HEK293T (cell line): ENCODE results near the gene PHYKPL.

ENCODE experiments used
- ARNT ChIP-seq: fragments of 450-650 bp; IDR thresholded peaks from 2 replicates; pipeline ENCODE4 v1.6.1; 2017; ENCODE audit warnings: mild to moderate bottlenecking
- ELF4 ChIP-seq: fragments of 450-650 bp; IDR thresholded peaks from 2 replicates; pipeline ENCODE4 v1.6.1; 2017; ENCODE audit warnings: antibody characterized with exemption
- FOXK2 ChIP-seq: fragments of 450-650 bp; IDR thresholded peaks from 2 replicates; pipeline ENCODE4 v1.6.1; 2016; ENCODE audit warnings: mild to moderate bottlenecking
- FOXM1 ChIP-seq: fragments of 450-650 bp; IDR thresholded peaks from 2 replicates; pipeline ENCODE4 v1.6.1; 2017; ENCODE audit warnings: mild to moderate bottlenecking, borderline replicate concordance
- SP1 ChIP-seq: fragments of 450-650 bp; IDR thresholded peaks from 2 replicates; pipeline ENCODE4 v1.6.1; 2017
- SUZ12 ChIP-seq: fragments of 450-650 bp; IDR thresholded peaks from 2 replicates; pipeline ENCODE4 v1.6.1; 2016; ENCODE audit warnings: mild to moderate bottlenecking
- ZNF384 ChIP-seq: fragments of 450-650 bp; IDR thresholded peaks from 2 replicates; pipeline ENCODE4 v1.6.1; 2016
- TF ChIP-seq, protein P1 (sequence below): fragments of 450-650 bp; IDR thresholded peaks from 2 replicates; pipeline ENCODE4 v1.6.1; 2016

DNA sequence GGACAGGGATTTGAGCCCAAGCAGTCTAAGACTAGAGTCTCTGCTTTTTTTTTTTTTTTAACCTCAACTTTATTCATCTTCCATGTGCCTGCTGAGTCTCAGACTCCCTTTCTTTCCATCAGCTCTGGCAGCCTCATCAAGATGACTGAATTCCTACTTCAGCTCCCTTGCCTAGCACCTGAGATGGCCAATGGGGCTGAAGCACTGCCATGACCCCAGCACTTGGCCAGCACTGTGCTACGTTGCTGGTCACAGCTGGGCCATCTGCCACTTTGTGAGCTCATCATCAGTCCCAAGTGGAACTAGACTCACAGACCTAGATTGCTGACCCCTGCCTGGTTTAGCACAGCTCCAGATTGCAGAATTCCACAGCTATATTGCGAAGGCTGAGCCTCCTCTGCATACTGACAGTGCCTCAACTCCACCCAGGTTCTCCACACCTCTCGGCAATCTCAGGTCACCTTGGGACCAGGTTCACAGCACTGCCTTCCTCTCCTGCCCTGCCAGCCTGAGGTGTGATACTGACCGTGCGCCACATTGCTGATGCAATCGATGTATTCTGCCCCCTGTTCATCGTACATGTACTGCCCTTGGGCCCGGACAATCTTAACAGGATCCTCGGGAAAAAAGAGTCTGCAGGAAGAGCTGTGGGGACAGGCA is 1.6 kb downstream of the PHYKPL start:
- TF ChIP-seq ELF4 (no peak), ARNT (no peak), ZNF384 (peak; percentile 76), SP1 (no peak), FOXK2 (no peak), FOXM1 (no peak), SUZ12 (no peak)
- TF ChIP-seq, protein P1, sequence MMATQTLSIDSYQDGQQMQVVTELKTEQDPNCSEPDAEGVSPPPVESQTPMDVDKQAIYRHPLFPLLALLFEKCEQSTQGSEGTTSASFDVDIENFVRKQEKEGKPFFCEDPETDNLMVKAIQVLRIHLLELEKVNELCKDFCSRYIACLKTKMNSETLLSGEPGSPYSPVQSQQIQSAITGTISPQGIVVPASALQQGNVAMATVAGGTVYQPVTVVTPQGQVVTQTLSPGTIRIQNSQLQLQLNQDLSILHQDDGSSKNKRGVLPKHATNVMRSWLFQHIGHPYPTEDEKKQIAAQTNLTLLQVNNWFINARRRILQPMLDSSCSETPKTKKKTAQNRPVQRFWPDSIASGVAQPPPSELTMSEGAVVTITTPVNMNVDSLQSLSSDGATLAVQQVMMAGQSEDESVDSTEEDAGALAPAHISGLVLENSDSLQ, result no peak
